ENCODE results near the gene IGF2.

- TF ChIP-seq, protein P1, sequence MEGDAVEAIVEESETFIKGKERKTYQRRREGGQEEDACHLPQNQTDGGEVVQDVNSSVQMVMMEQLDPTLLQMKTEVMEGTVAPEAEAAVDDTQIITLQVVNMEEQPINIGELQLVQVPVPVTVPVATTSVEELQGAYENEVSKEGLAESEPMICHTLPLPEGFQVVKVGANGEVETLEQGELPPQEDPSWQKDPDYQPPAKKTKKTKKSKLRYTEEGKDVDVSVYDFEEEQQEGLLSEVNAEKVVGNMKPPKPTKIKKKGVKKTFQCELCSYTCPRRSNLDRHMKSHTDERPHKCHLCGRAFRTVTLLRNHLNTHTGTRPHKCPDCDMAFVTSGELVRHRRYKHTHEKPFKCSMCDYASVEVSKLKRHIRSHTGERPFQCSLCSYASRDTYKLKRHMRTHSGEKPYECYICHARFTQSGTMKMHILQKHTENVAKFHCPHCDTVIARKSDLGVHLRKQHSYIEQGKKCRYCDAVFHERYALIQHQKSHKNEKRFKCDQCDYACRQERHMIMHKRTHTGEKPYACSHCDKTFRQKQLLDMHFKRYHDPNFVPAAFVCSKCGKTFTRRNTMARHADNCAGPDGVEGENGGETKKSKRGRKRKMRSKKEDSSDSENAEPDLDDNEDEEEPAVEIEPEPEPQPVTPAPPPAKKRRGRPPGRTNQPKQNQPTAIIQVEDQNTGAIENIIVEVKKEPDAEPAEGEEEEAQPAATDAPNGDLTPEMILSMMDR (IDR thresholded peaks at IDR 0.05; ENCODE audit: control extremely low read depth in 1 of 3, insufficient read depth in 1 of 3, low read depth in 1 of 3, low read length in 3 of 3), result no peak
- TF ChIP-seq HDAC2 (IDR thresholded peaks at IDR 0.05; ENCODE audit: borderline replicate concordance in 1 of 2, low read depth in 2 of 2, low read length in 2 of 2) (no peak), RAD21 (IDR thresholded peaks at IDR 0.05 in 1 of 2, conservative IDR thresholded peaks at IDR 0.05 in 1 of 2; ENCODE audit: low read depth in 2 of 2, low read length in 2 of 2) (no peak), SUZ12 (IDR thresholded peaks at IDR 0.05; ENCODE audit: low read length) (no peak), TAF1 (IDR thresholded peaks at IDR 0.05; ENCODE audit: low read depth, low read length) (no peak), YY1 (IDR thresholded peaks at IDR 0.05; ENCODE audit: low read depth, low read length) (no peak), ASH2L (IDR thresholded peaks at IDR 0.05; ENCODE audit: low read length) (no peak), PHF8 (conservative IDR thresholded peaks at IDR 0.05; ENCODE audit: low read depth, low read length) (no peak)
Observed at GRCh38 chr11:2095198-2095520, 44.0 kb downstream of the IGF2 start.

All from H1 (cell line).